Lower leg skin (tissue), 3 donors: ENCODE data around the gene APMAP.

ENCODE experiments used
- POLR2A ChIP-seq, 2 donors: fragments of 450-650 bp; IDR thresholded peaks; one replicate each; pipeline ENCODE4 v1.6.1; 2016 to 2017; ENCODE audit warnings: antibody characterized with exemption in 2 of 2, mild to moderate bottlenecking in 1 of 2, moderate library complexity in 1 of 2
- TF ChIP-seq, protein P1 (sequence below), 3 donors: fragments of 450-650 bp; IDR thresholded peaks; one replicate each; pipeline ENCODE4 v1.5.1; 2016; ENCODE audit warnings: antibody characterized with exemption in 3 of 3, mild to moderate bottlenecking in 3 of 3, moderate library complexity in 2 of 3

DNA sequence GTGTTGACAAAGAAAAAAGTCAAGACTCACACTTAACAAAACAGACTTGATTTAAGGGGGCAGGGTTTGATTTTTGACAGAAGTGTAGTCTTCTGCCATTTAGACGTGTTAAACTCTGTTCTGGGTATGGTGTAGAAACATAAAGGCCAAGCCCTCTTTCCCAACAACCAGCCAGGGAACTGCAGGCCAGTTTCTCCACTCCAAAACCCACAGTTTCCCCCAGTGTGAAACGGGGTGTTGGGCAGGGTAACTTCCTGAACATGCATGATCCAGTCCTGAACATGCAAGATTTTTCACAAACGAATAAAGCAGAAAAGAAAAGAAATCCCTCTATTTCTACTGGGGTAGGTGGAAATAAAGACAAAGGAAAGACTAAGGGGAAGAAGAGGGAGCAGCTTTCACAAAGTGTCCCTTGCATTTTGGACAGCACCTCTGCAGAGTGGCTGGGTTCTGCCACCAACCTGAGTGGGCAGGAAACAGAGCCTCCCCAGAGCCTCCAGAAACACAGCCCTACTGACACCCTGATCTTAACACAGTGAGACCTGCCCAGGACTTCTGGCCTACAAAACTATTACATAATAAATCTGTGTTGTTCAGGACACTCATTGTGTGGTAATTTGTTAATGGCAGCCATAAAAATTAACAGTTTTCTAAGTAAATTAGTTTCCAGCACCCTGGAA lies 7.5 kb downstream of the APMAP start:
- TF ChIP-seq, protein P1, sequence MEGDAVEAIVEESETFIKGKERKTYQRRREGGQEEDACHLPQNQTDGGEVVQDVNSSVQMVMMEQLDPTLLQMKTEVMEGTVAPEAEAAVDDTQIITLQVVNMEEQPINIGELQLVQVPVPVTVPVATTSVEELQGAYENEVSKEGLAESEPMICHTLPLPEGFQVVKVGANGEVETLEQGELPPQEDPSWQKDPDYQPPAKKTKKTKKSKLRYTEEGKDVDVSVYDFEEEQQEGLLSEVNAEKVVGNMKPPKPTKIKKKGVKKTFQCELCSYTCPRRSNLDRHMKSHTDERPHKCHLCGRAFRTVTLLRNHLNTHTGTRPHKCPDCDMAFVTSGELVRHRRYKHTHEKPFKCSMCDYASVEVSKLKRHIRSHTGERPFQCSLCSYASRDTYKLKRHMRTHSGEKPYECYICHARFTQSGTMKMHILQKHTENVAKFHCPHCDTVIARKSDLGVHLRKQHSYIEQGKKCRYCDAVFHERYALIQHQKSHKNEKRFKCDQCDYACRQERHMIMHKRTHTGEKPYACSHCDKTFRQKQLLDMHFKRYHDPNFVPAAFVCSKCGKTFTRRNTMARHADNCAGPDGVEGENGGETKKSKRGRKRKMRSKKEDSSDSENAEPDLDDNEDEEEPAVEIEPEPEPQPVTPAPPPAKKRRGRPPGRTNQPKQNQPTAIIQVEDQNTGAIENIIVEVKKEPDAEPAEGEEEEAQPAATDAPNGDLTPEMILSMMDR (IDR thresholded peaks at IDR 0.05) = no peak
- no peak for TF ChIP-seq POLR2A (IDR thresholded peaks at IDR 0.05)
